ENCODE data around the gene SRC. TPM values are rescaled to one million over a fixed set of nuclear protein-coding genes. Genes with fewer than 3 reads are reported as not detected.

Gene SRC
- total and polyA plus RNA-seq, 2 experiments from 2014 or later = 8.0 to 25.9 TPM

DNA sequence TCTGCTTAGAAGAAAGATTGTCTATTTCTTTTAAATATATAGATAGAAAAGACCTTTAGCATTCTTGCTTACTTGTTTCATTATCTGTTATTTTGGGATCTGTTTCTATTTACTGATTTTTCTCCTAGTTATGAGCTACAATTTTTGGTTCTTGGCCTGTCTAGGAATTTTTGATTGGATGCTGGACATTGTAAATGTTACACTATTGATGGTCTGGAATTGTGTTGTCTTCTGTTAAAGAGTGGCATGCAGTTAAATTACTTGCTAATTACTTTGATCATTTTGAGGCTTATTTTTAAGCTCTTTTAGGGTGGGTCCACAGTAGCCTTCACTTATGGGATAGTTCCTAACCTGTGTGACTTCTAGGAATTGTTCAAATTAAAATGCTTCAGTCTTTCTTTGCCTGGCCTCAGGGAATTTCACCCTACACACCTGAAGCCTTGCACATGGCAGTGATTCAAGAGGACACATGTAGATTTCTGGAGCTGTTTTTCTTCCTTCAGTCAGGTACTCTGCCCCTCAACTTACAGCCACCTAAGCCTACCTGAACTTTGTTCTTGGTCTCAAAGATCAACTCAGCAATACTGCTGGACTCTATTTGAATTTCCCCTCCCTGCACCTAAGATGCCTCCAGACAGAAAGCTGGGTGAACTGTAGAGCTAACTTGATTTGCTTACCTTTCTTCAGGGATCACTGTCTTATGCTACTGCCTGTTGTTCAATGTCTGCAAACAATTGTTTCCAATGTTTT is 108.9 kb downstream of the SRC start:
- Mint-ChIP-seq H3K36me3 (ENCODE audit: low read depth) (peaks cover 3% of the 10 kb centered on the region; the same call in 1 of the 3 replicates), H3K9me3 (peaks cover 22% of the 10 kb centered on the region), H3K4me3 (no peak overlapping the region), H3K4me1 (no peaks in the 10 kb centered on the region), H3K27ac (no peak overlapping the region), H3K27me3 (ENCODE audit: insufficient read depth, low read depth, poor library complexity) (peaks cover 8% of the 10 kb centered on the region)
- Histone ChIP-seq H3K4me1 (ENCODE audit: insufficient read depth) (no peaks in the 10 kb centered on the region), H3K79me2 (replicated peaks; ENCODE audit: insufficient read depth) (no peaks in the 10 kb centered on the region), H3K27ac (ENCODE audit: low read depth) (no peak overlapping the region), H3F3A (replicated peaks; ENCODE audit: low read depth) (no peaks in the 10 kb centered on the region), H3K27me3 (ENCODE audit: insufficient read depth) (no peaks in the 10 kb centered on the region), H3K36me3 (ENCODE audit: insufficient read depth) (no peaks in the 10 kb centered on the region), H2AFZ (no peak overlapping the region), H4K20me1 (replicated peaks; ENCODE audit: insufficient read depth) (no peaks in the 10 kb centered on the region), H3K4me3 (no peak overlapping the region), H3K4me2 (no peak overlapping the region), H3K9me2 (ENCODE audit: insufficient read depth) (0 out of 2 replicates have a peak, but pooled peaks cover 5% of the 10 kb centered on the region)
- TF ChIP-seq CREB1 (CRISPR knock-in tag; IDR thresholded peaks at IDR 0.05; ENCODE audit: low read depth) = no peak
- no peak for TF ChIP-seq STAT1 (IDR thresholded peaks at IDR 0.05; ENCODE audit: unreplicated experiment)
- TF ChIP-seq, protein P1, sequence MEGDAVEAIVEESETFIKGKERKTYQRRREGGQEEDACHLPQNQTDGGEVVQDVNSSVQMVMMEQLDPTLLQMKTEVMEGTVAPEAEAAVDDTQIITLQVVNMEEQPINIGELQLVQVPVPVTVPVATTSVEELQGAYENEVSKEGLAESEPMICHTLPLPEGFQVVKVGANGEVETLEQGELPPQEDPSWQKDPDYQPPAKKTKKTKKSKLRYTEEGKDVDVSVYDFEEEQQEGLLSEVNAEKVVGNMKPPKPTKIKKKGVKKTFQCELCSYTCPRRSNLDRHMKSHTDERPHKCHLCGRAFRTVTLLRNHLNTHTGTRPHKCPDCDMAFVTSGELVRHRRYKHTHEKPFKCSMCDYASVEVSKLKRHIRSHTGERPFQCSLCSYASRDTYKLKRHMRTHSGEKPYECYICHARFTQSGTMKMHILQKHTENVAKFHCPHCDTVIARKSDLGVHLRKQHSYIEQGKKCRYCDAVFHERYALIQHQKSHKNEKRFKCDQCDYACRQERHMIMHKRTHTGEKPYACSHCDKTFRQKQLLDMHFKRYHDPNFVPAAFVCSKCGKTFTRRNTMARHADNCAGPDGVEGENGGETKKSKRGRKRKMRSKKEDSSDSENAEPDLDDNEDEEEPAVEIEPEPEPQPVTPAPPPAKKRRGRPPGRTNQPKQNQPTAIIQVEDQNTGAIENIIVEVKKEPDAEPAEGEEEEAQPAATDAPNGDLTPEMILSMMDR (conservative IDR thresholded peaks at IDR 0.05; ENCODE audit: low read depth in 2 of 2) = no peak
- no peak for TF ChIP-seq ZNF331 (CRISPR knock-in tag; IDR thresholded peaks at IDR 0.05; ENCODE audit: low read depth)
- TF ChIP-seq, protein P2, sequence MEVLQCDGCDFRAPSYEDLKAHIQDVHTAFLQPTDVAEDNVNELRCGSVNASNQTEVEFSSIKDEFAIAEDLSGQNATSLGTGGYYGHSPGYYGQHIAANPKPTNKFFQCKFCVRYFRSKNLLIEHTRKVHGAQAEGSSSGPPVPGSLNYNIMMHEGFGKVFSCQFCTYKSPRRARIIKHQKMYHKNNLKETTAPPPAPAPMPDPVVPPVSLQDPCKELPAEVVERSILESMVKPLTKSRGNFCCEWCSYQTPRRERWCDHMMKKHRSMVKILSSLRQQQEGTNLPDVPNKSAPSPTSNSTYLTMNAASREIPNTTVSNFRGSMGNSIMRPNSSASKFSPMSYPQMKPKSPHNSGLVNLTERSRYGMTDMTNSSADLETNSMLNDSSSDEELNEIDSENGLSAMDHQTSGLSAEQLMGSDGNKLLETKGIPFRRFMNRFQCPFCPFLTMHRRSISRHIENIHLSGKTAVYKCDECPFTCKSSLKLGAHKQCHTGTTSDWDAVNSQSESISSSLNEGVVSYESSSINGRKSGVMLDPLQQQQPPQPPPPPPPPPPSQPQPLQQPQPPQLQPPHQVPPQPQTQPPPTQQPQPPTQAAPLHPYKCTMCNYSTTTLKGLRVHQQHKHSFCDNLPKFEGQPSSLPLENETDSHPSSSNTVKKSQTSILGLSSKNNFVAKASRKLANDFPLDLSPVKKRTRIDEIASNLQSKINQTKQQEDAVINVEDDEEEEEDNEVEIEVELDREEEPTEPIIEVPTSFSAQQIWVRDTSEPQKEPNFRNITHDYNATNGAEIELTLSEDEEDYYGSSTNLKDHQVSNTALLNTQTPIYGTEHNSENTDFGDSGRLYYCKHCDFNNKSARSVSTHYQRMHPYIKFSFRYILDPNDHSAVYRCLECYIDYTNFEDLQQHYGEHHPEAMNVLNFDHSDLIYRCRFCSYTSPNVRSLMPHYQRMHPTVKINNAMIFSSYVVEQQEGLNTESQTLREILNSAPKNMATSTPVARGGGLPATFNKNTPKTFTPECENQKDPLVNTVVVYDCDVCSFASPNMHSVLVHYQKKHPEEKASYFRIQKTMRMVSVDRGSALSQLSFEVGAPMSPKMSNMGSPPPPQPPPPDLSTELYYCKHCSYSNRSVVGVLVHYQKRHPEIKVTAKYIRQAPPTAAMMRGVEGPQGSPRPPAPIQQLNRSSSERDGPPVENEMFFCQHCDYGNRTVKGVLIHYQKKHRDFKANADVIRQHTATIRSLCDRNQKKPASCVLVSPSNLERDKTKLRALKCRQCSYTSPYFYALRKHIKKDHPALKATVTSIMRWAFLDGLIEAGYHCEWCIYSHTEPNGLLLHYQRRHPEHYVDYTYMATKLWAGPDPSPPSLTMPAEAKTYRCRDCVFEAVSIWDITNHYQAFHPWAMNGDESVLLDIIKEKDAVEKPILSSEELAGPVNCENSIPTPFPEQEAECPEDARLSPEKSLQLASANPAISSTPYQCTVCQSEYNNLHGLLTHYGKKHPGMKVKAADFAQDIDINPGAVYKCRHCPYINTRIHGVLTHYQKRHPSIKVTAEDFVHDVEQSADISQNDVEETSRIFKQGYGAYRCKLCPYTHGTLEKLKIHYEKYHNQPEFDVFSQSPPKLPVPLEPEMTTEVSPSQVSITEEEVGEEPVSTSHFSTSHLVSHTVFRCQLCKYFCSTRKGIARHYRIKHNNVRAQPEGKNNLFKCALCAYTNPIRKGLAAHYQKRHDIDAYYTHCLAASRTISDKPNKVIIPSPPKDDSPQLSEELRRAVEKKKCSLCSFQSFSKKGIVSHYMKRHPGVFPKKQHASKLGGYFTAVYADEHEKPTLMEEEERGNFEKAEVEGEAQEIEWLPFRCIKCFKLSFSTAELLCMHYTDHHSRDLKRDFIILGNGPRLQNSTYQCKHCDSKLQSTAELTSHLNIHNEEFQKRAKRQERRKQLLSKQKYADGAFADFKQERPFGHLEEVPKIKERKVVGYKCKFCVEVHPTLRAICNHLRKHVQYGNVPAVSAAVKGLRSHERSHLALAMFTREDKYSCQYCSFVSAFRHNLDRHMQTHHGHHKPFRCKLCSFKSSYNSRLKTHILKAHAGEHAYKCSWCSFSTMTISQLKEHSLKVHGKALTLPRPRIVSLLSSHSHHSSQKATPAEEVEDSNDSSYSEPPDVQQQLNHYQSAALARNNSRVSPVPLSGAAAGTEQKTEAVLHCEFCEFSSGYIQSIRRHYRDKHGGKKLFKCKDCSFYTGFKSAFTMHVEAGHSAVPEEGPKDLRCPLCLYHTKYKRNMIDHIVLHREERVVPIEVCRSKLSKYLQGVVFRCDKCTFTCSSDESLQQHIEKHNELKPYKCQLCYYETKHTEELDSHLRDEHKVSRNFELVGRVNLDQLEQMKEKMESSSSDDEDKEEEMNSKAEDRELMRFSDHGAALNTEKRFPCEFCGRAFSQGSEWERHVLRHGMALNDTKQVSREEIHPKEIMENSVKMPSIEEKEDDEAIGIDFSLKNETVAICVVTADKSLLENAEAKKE (CRISPR knock-in tag; IDR thresholded peaks at IDR 0.05) = no peak
- no peak for TF ChIP-seq ETS1 (IDR thresholded peaks at IDR 0.05)
- no peak for TF ChIP-seq ZNF114 (CRISPR knock-in tag; IDR thresholded peaks at IDR 0.05)
- TF ChIP-seq, protein P3, sequence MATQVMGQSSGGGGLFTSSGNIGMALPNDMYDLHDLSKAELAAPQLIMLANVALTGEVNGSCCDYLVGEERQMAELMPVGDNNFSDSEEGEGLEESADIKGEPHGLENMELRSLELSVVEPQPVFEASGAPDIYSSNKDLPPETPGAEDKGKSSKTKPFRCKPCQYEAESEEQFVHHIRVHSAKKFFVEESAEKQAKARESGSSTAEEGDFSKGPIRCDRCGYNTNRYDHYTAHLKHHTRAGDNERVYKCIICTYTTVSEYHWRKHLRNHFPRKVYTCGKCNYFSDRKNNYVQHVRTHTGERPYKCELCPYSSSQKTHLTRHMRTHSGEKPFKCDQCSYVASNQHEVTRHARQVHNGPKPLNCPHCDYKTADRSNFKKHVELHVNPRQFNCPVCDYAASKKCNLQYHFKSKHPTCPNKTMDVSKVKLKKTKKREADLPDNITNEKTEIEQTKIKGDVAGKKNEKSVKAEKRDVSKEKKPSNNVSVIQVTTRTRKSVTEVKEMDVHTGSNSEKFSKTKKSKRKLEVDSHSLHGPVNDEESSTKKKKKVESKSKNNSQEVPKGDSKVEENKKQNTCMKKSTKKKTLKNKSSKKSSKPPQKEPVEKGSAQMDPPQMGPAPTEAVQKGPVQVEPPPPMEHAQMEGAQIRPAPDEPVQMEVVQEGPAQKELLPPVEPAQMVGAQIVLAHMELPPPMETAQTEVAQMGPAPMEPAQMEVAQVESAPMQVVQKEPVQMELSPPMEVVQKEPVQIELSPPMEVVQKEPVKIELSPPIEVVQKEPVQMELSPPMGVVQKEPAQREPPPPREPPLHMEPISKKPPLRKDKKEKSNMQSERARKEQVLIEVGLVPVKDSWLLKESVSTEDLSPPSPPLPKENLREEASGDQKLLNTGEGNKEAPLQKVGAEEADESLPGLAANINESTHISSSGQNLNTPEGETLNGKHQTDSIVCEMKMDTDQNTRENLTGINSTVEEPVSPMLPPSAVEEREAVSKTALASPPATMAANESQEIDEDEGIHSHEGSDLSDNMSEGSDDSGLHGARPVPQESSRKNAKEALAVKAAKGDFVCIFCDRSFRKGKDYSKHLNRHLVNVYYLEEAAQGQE (IDR thresholded peaks at IDR 0.05; ENCODE audit: unreplicated experiment) = no peak
- TF ChIP-seq NANOG (IDR thresholded peaks at IDR 0.05; ENCODE audit: borderline replicate concordance) = no peak
- no peak for TF ChIP-seq POLR2AphosphoS5 (IDR thresholded peaks at IDR 0.05; ENCODE audit: low read depth)
- TF ChIP-seq EZH2phosphoT487 (IDR thresholded peaks at IDR 0.05; ENCODE audit: unreplicated experiment) = no peak
- TF ChIP-seq JUNB (IDR thresholded peaks at IDR 0.05; ENCODE audit: unreplicated experiment) = no peak
- TF ChIP-seq EZH2 (IDR thresholded peaks at IDR 0.05; ENCODE audit: low read depth, unreplicated experiment) = no peak
- no peak for ATAC-seq
- no peak for DNase-seq (ENCODE audit: low spot score)
